COR-L47 (cell line): ENCODE data around the gene LRRC36.

Experiments used
- DNase-seq: peaks from one replicate; lab custom pipeline; 2025; lab: John Stamatoyannopoulos, UW

Gene LRRC36

GRCh38 chr16:67389911-67390815, 63.5 kb downstream of the LRRC36 start:
- DNase-seq, result no peak

- DNase-seq, result no peak
Measured at GRCh38 chr16:67390816-67391423, 64.3 kb downstream of the LRRC36 start.

- peak; percentile 92 for DNase-seq
Measured at GRCh38 chr16:67391424-67392300, 65.0 kb downstream of the LRRC36 start.

GRCh38 chr16:67392301-67393059, 65.9 kb downstream of the LRRC36 start:
- no peak for DNase-seq

- DNase-seq, result peak; percentile 92
Measured at GRCh38 chr16:67393111-67393787, 66.6 kb downstream of the LRRC36 start, which contains the start of gene TPPP3. TSS of gene TPPP3 (minus strand) at chr16:67393498. CDS start at chr16:67391111, 2,387 bp downstream.

GRCh38 chr16:67393788-67394154, 67.2 kb downstream of the LRRC36 start:
- no peak for DNase-seq

GRCh38 chr16:67394155-67395104, 67.8 kb downstream of the LRRC36 start:
- DNase-seq, result no peak

- DNase-seq, result no peak
Measured at GRCh38 chr16:67395105-67395457, 68.5 kb downstream of the LRRC36 start.

- peak; percentile 96 for DNase-seq
Measured at GRCh38 chr16:67395458-67396158, 69.0 kb downstream of the LRRC36 start.

- peak; percentile 99 for DNase-seq
Measured at GRCh38 chr16:67396159-67397035, 69.8 kb downstream of the LRRC36 start.

GRCh38 chr16:67397036-67397801, 70.6 kb downstream of the LRRC36 start:
- DNase-seq, result no peak

GRCh38 chr16:67397812-67398545, 71.4 kb downstream of the LRRC36 start:
- DNase-seq, result no peak

GRCh38 chr16:67398546-67399217, 72.1 kb downstream of the LRRC36 start:
- DNase-seq, result no peak

GRCh38 chr16:67399218-67399733, 72.7 kb downstream of the LRRC36 start:
- no peak for DNase-seq

GRCh38 chr16:67399749-67400704, 73.4 kb downstream of the LRRC36 start:
- DNase-seq, result peak; percentile 97
